Measurements from ENCODE around the gene TMED1. TPM values are rescaled to one million over a fixed set of nuclear protein-coding genes. Genes with fewer than 3 reads are reported as not detected.

Gene TMED1
- total RNA-seq, 1 experiment from 2014 or later: 26.3 TPM

DNA sequence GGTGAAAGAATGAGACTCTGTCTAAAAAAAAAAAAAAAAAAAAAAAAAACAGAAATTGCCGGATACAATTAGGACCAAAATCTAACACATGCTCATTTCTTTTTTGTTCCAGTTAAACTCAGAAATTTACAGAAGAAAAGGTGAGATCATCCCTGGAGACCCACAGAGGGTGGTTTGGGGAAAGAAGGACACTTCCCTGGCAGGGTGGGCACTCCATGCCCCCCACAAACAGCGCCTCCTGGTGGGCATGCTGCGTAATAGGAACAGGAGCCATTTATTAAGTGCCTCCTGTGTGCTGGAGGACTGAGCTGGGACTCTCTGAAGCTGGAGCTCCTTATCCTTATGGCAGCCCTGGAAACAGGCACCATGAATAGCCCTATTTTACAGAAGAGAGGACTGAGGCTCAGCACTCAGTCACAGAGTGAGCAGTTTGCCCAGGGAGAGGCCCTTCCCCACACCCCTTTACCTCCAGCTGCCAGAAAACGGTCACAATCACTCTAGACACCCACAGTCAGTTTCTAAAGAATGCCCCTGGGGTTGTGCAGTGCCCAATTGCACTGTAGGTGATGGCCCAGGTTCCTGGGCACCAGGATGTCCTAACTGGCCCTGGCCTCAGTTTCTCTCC is 22.3 kb upstream of the TMED1 start:
- no peaks in the 10 kb centered on the region for H3K9me2 ChIP-seq (ENCODE audit: insufficient read depth)
- no peaks in the 10 kb centered on the region for H3K79me2 ChIP-seq (ENCODE audit: insufficient read depth, low read length)
- no peaks in the 10 kb centered on the region for H3K27me3 ChIP-seq (ENCODE audit: insufficient read depth, low read length)
- H4K20me1 ChIP-seq (ENCODE audit: insufficient read depth): no peaks in the 10 kb centered on the region
- H3K4me1 ChIP-seq (ENCODE audit: control insufficient read depth in 1 of 2, insufficient read depth in 2 of 2, low read length in 2 of 2): peaks cover under 1 to 22% of the 10 kb centered on the region in 2 experiments; a peak in 3 of 4 replicates
- DNase-seq (ENCODE audit: low read depth, low spot score) (no peak), ATAC-seq (peak; percentile 54)
- no peak overlapping the region for H3K4me3 ChIP-seq (replicated peaks in 1 of 2; ENCODE audit: low read depth in 1 of 2, low read length in 2 of 2)
- CTCF ChIA-PET: interaction anchor here (0.6 to 3.3 kb wide), 15 partner anchors 8 to 292 kb away, joined by 3 to 36 read pairs (median 4); partner anchors contain the start of genes C19orf38, CARM1, DNM2 and TMED1
- H2AFZ ChIP-seq (ENCODE audit: low read depth, low read length, poor library complexity, severe bottlenecking): no peak overlapping the region
- no peak overlapping the region for H3K27ac ChIP-seq (ENCODE audit: low read depth, low read length)
- no TSS peak for BruUV-seq (replicated peaks)
- no peaks in the 10 kb centered on the region for H3K9me3 ChIP-seq (ENCODE audit: control insufficient read depth in 1 of 2, insufficient read depth in 1 of 2, low read depth in 1 of 2, low read length in 2 of 2)
- no peaks in the 10 kb centered on the region for H3K36me3 ChIP-seq (ENCODE audit: control insufficient read depth in 1 of 2, insufficient read depth in 2 of 2, low read length in 2 of 2)
- RAD21 ChIA-PET (ENCODE audit: low non-redundant PET in 1 of 2, low total read pairs in 2 of 2, uncharacterized antibody in 2 of 2, unreplicated experiment in 2 of 2): interaction anchor here in 1 of 2 experiments (0.6 kb wide), 1 partner anchor 8 kb away, joined by 3 read pairs; no protein-coding TSS in a partner anchor
- intact Hi-C loops (cut with micrococcal nuclease): no loop called here
- H3K4me2 ChIP-seq (ENCODE audit: low read length): peak overlapping the region; percentile 3; the same call in 1 of the 2 replicates
- POLR2A ChIA-PET: interaction anchor here (0.7 to 1.3 kb wide), 2 partner anchors 22 to 23 kb away, joined by 3 to 7 read pairs; partner anchors contain the start of gene TMED1
- no peak overlapping the region for H3K9ac ChIP-seq (ENCODE audit: low read length)
- no peak for TF ChIP-seq TCF7L2 (IDR thresholded peaks at IDR 0.05; ENCODE audit: borderline replicate concordance, extremely low read depth, insufficient read depth, insufficient read length)
- TF ChIP-seq EGR1 (IDR thresholded peaks at IDR 0.05; ENCODE audit: low read depth): no peak
- TF ChIP-seq ELF1 (IDR thresholded peaks at IDR 0.05; ENCODE audit: borderline replicate concordance, low read depth): no peak
- TF ChIP-seq, protein P1, sequence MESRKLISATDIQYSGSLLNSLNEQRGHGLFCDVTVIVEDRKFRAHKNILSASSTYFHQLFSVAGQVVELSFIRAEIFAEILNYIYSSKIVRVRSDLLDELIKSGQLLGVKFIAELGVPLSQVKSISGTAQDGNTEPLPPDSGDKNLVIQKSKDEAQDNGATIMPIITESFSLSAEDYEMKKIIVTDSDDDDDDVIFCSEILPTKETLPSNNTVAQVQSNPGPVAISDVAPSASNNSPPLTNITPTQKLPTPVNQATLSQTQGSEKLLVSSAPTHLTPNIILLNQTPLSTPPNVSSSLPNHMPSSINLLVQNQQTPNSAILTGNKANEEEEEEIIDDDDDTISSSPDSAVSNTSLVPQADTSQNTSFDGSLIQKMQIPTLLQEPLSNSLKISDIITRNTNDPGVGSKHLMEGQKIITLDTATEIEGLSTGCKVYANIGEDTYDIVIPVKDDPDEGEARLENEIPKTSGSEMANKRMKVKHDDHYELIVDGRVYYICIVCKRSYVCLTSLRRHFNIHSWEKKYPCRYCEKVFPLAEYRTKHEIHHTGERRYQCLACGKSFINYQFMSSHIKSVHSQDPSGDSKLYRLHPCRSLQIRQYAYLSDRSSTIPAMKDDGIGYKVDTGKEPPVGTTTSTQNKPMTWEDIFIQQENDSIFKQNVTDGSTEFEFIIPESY (IDR thresholded peaks at IDR 0.05; ENCODE audit: extremely low read depth, insufficient replicate concordance, low read length): no peak
- no peak for TF ChIP-seq EZH2phosphoT487 (IDR thresholded peaks at IDR 0.05; ENCODE audit: borderline replicate concordance)
- TF ChIP-seq, protein P2, sequence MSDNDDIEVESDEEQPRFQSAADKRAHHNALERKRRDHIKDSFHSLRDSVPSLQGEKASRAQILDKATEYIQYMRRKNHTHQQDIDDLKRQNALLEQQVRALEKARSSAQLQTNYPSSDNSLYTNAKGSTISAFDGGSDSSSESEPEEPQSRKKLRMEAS (IDR thresholded peaks at IDR 0.05): peak; percentile 18; the same call in 1 of the 2 replicates
- TF ChIP-seq, protein P3, sequence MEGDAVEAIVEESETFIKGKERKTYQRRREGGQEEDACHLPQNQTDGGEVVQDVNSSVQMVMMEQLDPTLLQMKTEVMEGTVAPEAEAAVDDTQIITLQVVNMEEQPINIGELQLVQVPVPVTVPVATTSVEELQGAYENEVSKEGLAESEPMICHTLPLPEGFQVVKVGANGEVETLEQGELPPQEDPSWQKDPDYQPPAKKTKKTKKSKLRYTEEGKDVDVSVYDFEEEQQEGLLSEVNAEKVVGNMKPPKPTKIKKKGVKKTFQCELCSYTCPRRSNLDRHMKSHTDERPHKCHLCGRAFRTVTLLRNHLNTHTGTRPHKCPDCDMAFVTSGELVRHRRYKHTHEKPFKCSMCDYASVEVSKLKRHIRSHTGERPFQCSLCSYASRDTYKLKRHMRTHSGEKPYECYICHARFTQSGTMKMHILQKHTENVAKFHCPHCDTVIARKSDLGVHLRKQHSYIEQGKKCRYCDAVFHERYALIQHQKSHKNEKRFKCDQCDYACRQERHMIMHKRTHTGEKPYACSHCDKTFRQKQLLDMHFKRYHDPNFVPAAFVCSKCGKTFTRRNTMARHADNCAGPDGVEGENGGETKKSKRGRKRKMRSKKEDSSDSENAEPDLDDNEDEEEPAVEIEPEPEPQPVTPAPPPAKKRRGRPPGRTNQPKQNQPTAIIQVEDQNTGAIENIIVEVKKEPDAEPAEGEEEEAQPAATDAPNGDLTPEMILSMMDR (IDR thresholded peaks at IDR 0.05 in 2 of 3, conservative IDR thresholded peaks at IDR 0.05 in 1 of 3; ENCODE audit: borderline replicate concordance in 1 of 3, insufficient read depth in 1 of 3, low read depth in 2 of 3, low read length in 2 of 3): peak; percentile 64 to 99 (median 96)
- TF ChIP-seq YY1 (IDR thresholded peaks at IDR 0.05; ENCODE audit: extremely low read depth, insufficient replicate concordance, low read depth, low read length): peak; percentile 32
- peak; percentile 44; the same call in 1 of the 2 replicates for TF ChIP-seq RAD21 (IDR thresholded peaks at IDR 0.05; ENCODE audit: low read depth)
- TF ChIP-seq POLR2AphosphoS5 (IDR thresholded peaks at IDR 0.05; ENCODE audit: low read depth, low read length): no peak
- TF ChIP-seq JUND (IDR thresholded peaks at IDR 0.05): no peak
- no peak for TF ChIP-seq CEBPB (IDR thresholded peaks at IDR 0.05; ENCODE audit: low read depth)
- TF ChIP-seq ZNF274 (IDR thresholded peaks at IDR 0.05; ENCODE audit: low read depth, low read length): no peak
- TF ChIP-seq SP1 (IDR thresholded peaks at IDR 0.05; ENCODE audit: low read depth): no peak
- TF ChIP-seq EZH2 (IDR thresholded peaks at IDR 0.05): no peak
- no peak for TF ChIP-seq POLR2A (IDR thresholded peaks at IDR 0.05; ENCODE audit: borderline replicate concordance, extremely low read depth, insufficient read depth, insufficient read length)
- no peak for TF ChIP-seq FOSL1 (IDR thresholded peaks at IDR 0.05; ENCODE audit: low read depth)
- no peak for TF ChIP-seq ZFX (IDR thresholded peaks at IDR 0.05)
- TF ChIP-seq, protein P4, sequence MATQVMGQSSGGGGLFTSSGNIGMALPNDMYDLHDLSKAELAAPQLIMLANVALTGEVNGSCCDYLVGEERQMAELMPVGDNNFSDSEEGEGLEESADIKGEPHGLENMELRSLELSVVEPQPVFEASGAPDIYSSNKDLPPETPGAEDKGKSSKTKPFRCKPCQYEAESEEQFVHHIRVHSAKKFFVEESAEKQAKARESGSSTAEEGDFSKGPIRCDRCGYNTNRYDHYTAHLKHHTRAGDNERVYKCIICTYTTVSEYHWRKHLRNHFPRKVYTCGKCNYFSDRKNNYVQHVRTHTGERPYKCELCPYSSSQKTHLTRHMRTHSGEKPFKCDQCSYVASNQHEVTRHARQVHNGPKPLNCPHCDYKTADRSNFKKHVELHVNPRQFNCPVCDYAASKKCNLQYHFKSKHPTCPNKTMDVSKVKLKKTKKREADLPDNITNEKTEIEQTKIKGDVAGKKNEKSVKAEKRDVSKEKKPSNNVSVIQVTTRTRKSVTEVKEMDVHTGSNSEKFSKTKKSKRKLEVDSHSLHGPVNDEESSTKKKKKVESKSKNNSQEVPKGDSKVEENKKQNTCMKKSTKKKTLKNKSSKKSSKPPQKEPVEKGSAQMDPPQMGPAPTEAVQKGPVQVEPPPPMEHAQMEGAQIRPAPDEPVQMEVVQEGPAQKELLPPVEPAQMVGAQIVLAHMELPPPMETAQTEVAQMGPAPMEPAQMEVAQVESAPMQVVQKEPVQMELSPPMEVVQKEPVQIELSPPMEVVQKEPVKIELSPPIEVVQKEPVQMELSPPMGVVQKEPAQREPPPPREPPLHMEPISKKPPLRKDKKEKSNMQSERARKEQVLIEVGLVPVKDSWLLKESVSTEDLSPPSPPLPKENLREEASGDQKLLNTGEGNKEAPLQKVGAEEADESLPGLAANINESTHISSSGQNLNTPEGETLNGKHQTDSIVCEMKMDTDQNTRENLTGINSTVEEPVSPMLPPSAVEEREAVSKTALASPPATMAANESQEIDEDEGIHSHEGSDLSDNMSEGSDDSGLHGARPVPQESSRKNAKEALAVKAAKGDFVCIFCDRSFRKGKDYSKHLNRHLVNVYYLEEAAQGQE (IDR thresholded peaks at IDR 0.05; ENCODE audit: low read depth): no peak
